Adrenal gland (tissue), 5 donors: ENCODE measurements around the gene DHX32.

Experiments used
- CTCF ChIP-seq, 6 experiments: fragments of 450-650 bp in 4 of 6; fragments of 200-600 bp in 2 of 6; sonication (generic) in 1 of 6; IDR thresholded peaks; 1 replicate in 5 of 6; 2 replicates in 1 of 6; pipeline versions ENCODE4 v1.5.1 to v1.8.0; 2016 to 2021; ENCODE audit warnings: antibody characterized with exemption in 6 of 6, mild to moderate bottlenecking in 2 of 6, moderate library complexity in 1 of 6
- POLR2A ChIP-seq, 2 donors: fragments of 450-650 bp; IDR thresholded peaks; one replicate each; pipeline ENCODE4 v1.6.1; 2017; ENCODE audit warnings: antibody characterized with exemption in 2 of 2, mild to moderate bottlenecking in 2 of 2, moderate library complexity in 1 of 2
- donor health status: DM: no; HTN: no; CAD: no.

DNA sequence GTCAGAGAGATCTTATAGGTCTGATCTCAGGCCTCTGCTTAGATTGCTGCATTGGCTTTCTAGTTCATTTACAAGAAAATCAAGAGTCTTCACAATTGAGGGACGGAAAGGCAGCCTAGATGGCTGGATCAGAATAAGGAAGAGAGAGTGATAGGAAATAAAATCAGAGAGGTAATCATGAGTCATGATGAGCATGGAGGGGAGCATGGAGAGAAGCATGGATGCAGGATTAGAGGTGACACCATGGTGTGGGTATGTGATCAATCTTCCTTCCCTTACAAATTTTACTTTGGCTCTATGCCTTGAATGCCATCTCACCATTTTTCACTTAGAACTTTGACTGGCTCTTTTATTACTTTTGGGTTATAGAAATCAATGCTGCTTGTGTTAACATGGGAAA is 56.4 kb downstream of the DHX32 start:
- TF ChIP-seq CTCF (IDR thresholded peaks at IDR 0.05) (no peak), POLR2A (IDR thresholded peaks at IDR 0.05) (no peak)
